Liver (tissue), 9 donors: Measurements from ENCODE around the gene FNBP1L. TPM values are rescaled to one million over a fixed set of nuclear protein-coding genes. Genes with fewer than 3 reads are reported as not detected.

Experiments used
- DNase-seq: peaks from one replicate; pipeline ENCODE4 v3.0.0-alpha.2; 2017; ENCODE audit warnings: low spot score
- H3K27ac ChIP-seq, 2 donors: one replicate each; pipeline ENCODE4 v1.7.0; 2013; ENCODE audit warnings: inconsistent platforms in 2 of 2, low read length in 2 of 2, control low read depth in 1 of 2, low read depth in 1 of 2, mild to moderate bottlenecking in 1 of 2
- H3K27me3 ChIP-seq, 4 donors: one replicate each; pipeline versions ENCODE4 v1.6.1 to v1.7.0; 2013; ENCODE audit warnings: low read length in 3 of 4, inconsistent platforms in 1 of 4, mild to moderate bottlenecking in 1 of 4, moderate library complexity in 1 of 4; ENCODE audit not compliant: control insufficient read depth in 4 of 4, insufficient read depth in 4 of 4
- H3K36me3 ChIP-seq, 4 donors: one replicate each; pipeline versions ENCODE4 v1.6.1 to v1.7.0; 2013; ENCODE audit warnings: low read length in 3 of 4, mild to moderate bottlenecking in 3 of 4, low read depth in 1 of 4, moderate library complexity in 1 of 4; ENCODE audit not compliant: control insufficient read depth in 4 of 4, insufficient read depth in 3 of 4
- H3K4me1 ChIP-seq, 4 donors: one replicate each; pipeline versions ENCODE4 v1.6.1 to v1.7.0; 2013; ENCODE audit warnings: low read length in 3 of 4, mild to moderate bottlenecking in 3 of 4, moderate library complexity in 1 of 4; ENCODE audit not compliant: control insufficient read depth in 4 of 4, insufficient read depth in 4 of 4
- H3K4me3 ChIP-seq, 3 donors: one replicate each; pipeline versions ENCODE4 v1.6.1 to v1.7.0; 2013; ENCODE audit warnings: low read length in 3 of 3, control low read depth in 1 of 3, low read depth in 1 of 3, mild to moderate bottlenecking in 1 of 3
- H3K9ac ChIP-seq, 2 donors: one replicate each; pipeline ENCODE4 v1.7.0; 2013; ENCODE audit warnings: low read length in 2 of 2, mild to moderate bottlenecking in 2 of 2, moderate library complexity in 2 of 2, control low read depth in 1 of 2, low read depth in 1 of 2
- H3K9me3 ChIP-seq, 4 donors: one replicate each; pipeline versions ENCODE4 v1.6.1 to v1.7.0; 2013; ENCODE audit warnings: low read length in 3 of 4; ENCODE audit not compliant: control insufficient read depth in 4 of 4
- EGR1 ChIP-seq, 2 donors: IDR thresholded peaks; 2 replicates each; pipeline ENCODE4 v1.6.1; 2016 to 2018; ENCODE audit warnings: antibody characterized with exemption in 2 of 2, low read depth in 2 of 2
- FOXA1 ChIP-seq: IDR thresholded peaks from 2 replicates; pipeline ENCODE4 v1.6.1; 2016; ENCODE audit warnings: antibody characterized with exemption
- FOXA2 ChIP-seq: IDR thresholded peaks from 2 replicates; pipeline ENCODE4 v1.6.1; 2016; ENCODE audit warnings: antibody characterized with exemption
- GABPA ChIP-seq, 2 donors: IDR thresholded peaks in 1 of 2; conservative IDR thresholded peaks in 1 of 2; 2 replicates each; pipeline ENCODE4 v1.6.1; 2016; ENCODE audit warnings: antibody characterized with exemption in 2 of 2, mild to moderate bottlenecking in 1 of 2, moderate library complexity in 1 of 2
- HNF4A ChIP-seq, 2 donors: conservative IDR thresholded peaks; 2 replicates each; pipeline ENCODE4 v1.6.1; 2016; ENCODE audit warnings: antibody characterized with exemption in 2 of 2, mild to moderate bottlenecking in 2 of 2
- HNF4G ChIP-seq: IDR thresholded peaks from 2 replicates; pipeline ENCODE4 v1.6.1; 2016; ENCODE audit warnings: antibody characterized with exemption
- JUND ChIP-seq, 2 donors: IDR thresholded peaks; 2 replicates each; pipeline ENCODE4 v1.6.1; 2016; ENCODE audit warnings: antibody characterized with exemption in 2 of 2
- NR2F2 ChIP-seq: IDR thresholded peaks from 2 replicates; pipeline ENCODE4 v1.6.1; 2016; ENCODE audit warnings: antibody characterized with exemption
- RAD21 ChIP-seq, 2 donors: IDR thresholded peaks; 2 replicates each; pipeline ENCODE4 v1.6.1; 2016; ENCODE audit warnings: antibody characterized with exemption in 2 of 2, mild to moderate bottlenecking in 2 of 2
- REST ChIP-seq: IDR thresholded peaks from 2 replicates; pipeline ENCODE4 v1.6.1; 2016; ENCODE audit warnings: antibody characterized with exemption, mild to moderate bottlenecking
- RXRA ChIP-seq, 2 donors: IDR thresholded peaks; 2 replicates each; pipeline ENCODE4 v1.6.1; 2017 to 2018; ENCODE audit warnings: antibody characterized with exemption in 2 of 2, mild to moderate bottlenecking in 1 of 2
- SP1 ChIP-seq: IDR thresholded peaks from 2 replicates; pipeline ENCODE4 v1.6.1; 2018; ENCODE audit warnings: antibody characterized with exemption, mild to moderate bottlenecking
- TAF1 ChIP-seq: conservative IDR thresholded peaks from 2 replicates; pipeline ENCODE4 v1.6.1; 2016; ENCODE audit warnings: antibody characterized with exemption, mild to moderate bottlenecking
- YY1 ChIP-seq: IDR thresholded peaks from 2 replicates; pipeline ENCODE4 v1.6.1; 2016; ENCODE audit warnings: antibody characterized with exemption, mild to moderate bottlenecking
- ZBTB33 ChIP-seq: IDR thresholded peaks from 2 replicates; pipeline ENCODE4 v1.6.1; 2016; ENCODE audit warnings: antibody characterized with exemption
- WGBS: extraction: QIAGEN DNeasy Blood & Tissue Kit; methylation state at CpG from one replicate; pipeline ENCODE4 v1.1.7; 2013; 5-methylcytosine and 5-hydroxymethylcytosine counted together
- polyA plus RNA-seq, 2 donors: library from polyadenylated mRNA; stranded (reverse) in 1 of 2; unstranded in 1 of 2; fragments of 200-250 nt in 1 of 2; fragments of >200 nt in 1 of 2; fragmentation: Nextera tagmentation in 1 of 2; extraction: Ambion mirVana in 1 of 2; gene quantifications; one replicate each; pipeline versions ENCODE4 v1.2.1 to v1.2.3, GENCODE V29; 2013 to 2015
- total RNA-seq, 2 donors: library from RNA; depleted of rRNA; stranded (reverse); fragments of >200 nt; gene quantifications; one replicate each; pipeline ENCODE4 v1.2.3, GENCODE V29; 2014
- TF ChIP-seq, protein P1 (sequence below): IDR thresholded peaks from 2 replicates; pipeline ENCODE4 v1.6.1; 2016; ENCODE audit warnings: antibody characterized with exemption
- TF ChIP-seq, protein P2 (sequence below): fragments of 150-350 bp; IDR thresholded peaks from 2 replicates; pipeline ENCODE4 v1.5.1; 2017; ENCODE audit warnings: improper control_type of control experiment, low read depth, low read length; ENCODE audit not compliant: missing input control
- TF ChIP-seq, protein P3 (sequence below): IDR thresholded peaks from 2 replicates; pipeline ENCODE4 v1.6.1; 2016; ENCODE audit warnings: antibody characterized with exemption
- donor health status: healthy.
- donor health status: healthy.
- donor health status: healthy.
- donor health status: healthy.
- donor health status: healthy.

FNBP1L gene
- total and polyA plus RNA-seq, 4 donors: 5.3 to 13.5 (median 8.9) TPM

DNA sequence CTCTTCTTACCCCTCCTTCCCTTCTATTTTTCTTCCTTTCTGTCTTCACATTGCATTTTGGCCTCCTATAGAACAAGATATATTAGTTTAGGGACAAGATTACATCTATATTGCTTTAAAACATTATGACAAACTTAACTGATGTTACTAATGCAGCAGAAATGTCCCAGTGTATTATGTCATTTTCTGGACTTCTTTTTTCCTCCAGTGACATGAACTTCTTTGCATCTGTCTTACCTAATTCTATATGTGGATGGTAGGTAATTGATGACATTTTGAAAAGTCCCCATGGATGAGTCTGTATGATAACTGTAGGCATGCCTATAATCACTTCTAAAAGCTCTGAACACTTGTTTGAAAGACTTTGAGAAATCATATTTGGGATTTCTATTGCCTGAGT is 89.5 kb downstream of the FNBP1L start:
- Histone ChIP-seq H3K27ac (no peak overlapping the region), H3K4me1 (no peaks in the 10 kb centered on the region), H3K9ac (no peak overlapping the region), H3K36me3 (peaks cover 0 to 6% (median 1%) of the 10 kb centered on the region in 4 donors), H3K27me3 (no peaks in the 10 kb centered on the region), H3K4me3 (no peak overlapping the region), H3K9me3 (no peaks in the 10 kb centered on the region)
- no peak for DNase-seq
- TF ChIP-seq GABPA (IDR thresholded peaks at IDR 0.05 in 1 of 2, conservative IDR thresholded peaks at IDR 0.05 in 1 of 2): no peak
- TF ChIP-seq RAD21 (IDR thresholded peaks at IDR 0.05): no peak
- TF ChIP-seq HNF4A (conservative IDR thresholded peaks at IDR 0.05): no peak
- no peak for TF ChIP-seq ZBTB33
- no peak for TF ChIP-seq TAF1
- no peak for TF ChIP-seq REST
- TF ChIP-seq, protein P1, sequence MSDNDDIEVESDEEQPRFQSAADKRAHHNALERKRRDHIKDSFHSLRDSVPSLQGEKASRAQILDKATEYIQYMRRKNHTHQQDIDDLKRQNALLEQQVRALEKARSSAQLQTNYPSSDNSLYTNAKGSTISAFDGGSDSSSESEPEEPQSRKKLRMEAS: no peak
- TF ChIP-seq YY1: no peak
- TF ChIP-seq, protein P2, sequence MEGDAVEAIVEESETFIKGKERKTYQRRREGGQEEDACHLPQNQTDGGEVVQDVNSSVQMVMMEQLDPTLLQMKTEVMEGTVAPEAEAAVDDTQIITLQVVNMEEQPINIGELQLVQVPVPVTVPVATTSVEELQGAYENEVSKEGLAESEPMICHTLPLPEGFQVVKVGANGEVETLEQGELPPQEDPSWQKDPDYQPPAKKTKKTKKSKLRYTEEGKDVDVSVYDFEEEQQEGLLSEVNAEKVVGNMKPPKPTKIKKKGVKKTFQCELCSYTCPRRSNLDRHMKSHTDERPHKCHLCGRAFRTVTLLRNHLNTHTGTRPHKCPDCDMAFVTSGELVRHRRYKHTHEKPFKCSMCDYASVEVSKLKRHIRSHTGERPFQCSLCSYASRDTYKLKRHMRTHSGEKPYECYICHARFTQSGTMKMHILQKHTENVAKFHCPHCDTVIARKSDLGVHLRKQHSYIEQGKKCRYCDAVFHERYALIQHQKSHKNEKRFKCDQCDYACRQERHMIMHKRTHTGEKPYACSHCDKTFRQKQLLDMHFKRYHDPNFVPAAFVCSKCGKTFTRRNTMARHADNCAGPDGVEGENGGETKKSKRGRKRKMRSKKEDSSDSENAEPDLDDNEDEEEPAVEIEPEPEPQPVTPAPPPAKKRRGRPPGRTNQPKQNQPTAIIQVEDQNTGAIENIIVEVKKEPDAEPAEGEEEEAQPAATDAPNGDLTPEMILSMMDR: no peak
- TF ChIP-seq JUND (IDR thresholded peaks at IDR 0.05): no peak
- TF ChIP-seq FOXA1: no peak
- no peak for TF ChIP-seq RXRA (IDR thresholded peaks at IDR 0.05)
- no peak for TF ChIP-seq EGR1 (IDR thresholded peaks at IDR 0.05; ENCODE audit: low read depth in 2 of 2)
- TF ChIP-seq NR2F2: no peak

DNA sequence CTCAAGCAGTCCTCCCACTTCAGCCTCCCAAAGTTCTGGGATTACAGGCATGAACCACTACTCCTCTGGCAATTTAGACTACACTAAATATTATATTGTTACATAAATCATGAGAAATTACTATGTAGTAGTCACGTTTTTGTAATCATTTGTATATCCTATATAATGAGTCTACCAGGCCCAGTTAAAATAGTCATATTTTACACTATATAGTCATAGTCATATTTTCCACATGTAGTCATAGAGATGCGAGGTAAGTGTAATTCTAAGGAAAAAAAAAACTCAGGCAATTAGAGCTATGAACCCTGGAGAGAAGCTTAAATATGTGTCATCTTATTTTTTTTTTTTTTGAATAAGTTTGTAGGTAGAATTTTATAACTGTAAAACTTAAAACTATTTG is 90.0 kb downstream of the FNBP1L start:
- 87% methylated on average over 2 of the region's 2 CpGs for WGBS
- no peaks in the 10 kb centered on the region for H3K4me1 ChIP-seq
- H3K9me3 ChIP-seq: no peaks in the 10 kb centered on the region
- no peak overlapping the region for H3K4me3 ChIP-seq
- peaks cover 0 to 6% (median 1%) of the 10 kb centered on the region in 4 donors for H3K36me3 ChIP-seq
- H3K9ac ChIP-seq: no peak overlapping the region
- no peak for TF ChIP-seq EGR1 (IDR thresholded peaks at IDR 0.05; ENCODE audit: low read depth in 2 of 2)
- no peak for TF ChIP-seq HNF4G
- TF ChIP-seq TAF1: no peak
- TF ChIP-seq, protein P1: no peak
- TF ChIP-seq REST: no peak
- TF ChIP-seq SP1: no peak
- no peak for TF ChIP-seq FOXA2
- no peak for TF ChIP-seq JUND (IDR thresholded peaks at IDR 0.05)
- TF ChIP-seq GABPA (IDR thresholded peaks at IDR 0.05 in 1 of 2, conservative IDR thresholded peaks at IDR 0.05 in 1 of 2): no peak
- TF ChIP-seq, protein P2: no peak
- TF ChIP-seq HNF4A (conservative IDR thresholded peaks at IDR 0.05): no peak
- no peak for TF ChIP-seq RAD21 (IDR thresholded peaks at IDR 0.05)
- TF ChIP-seq, protein P3, sequence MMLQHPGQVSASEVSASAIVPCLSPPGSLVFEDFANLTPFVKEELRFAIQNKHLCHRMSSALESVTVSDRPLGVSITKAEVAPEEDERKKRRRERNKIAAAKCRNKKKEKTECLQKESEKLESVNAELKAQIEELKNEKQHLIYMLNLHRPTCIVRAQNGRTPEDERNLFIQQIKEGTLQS: no peak
- no peak overlapping the region for H3K27ac ChIP-seq
- no peak for DNase-seq
- no peaks in the 10 kb centered on the region for H3K27me3 ChIP-seq
